OCI-LY3 (cell line): Measurements from ENCODE around the gene ZFX.

ENCODE experiments used
- CTCF ChIP-seq: fragments of 200-600, 300-600 bp; sonication (generic); IDR thresholded peaks from 2 replicates; pipeline ENCODE4 v1.5.1; 2014; ENCODE audit warnings: antibody characterized with exemption, low read length, low read depth
- EZH2phosphoT487 ChIP-seq: fragments of 200-600 bp; shearing (Covaris generic); IDR thresholded peaks from 2 replicates; pipeline ENCODE4 v1.6.1; 2018; ENCODE audit warnings: antibody characterized with exemption, mixed run types, low read depth

GRCh38 chrX:24219320-24219719 is 69.8 kb downstream of the ZFX start:
- no peak for TF ChIP-seq EZH2phosphoT487
- TF ChIP-seq CTCF = no peak
